Measurements from ENCODE around the gene SYPL2.

DNA sequence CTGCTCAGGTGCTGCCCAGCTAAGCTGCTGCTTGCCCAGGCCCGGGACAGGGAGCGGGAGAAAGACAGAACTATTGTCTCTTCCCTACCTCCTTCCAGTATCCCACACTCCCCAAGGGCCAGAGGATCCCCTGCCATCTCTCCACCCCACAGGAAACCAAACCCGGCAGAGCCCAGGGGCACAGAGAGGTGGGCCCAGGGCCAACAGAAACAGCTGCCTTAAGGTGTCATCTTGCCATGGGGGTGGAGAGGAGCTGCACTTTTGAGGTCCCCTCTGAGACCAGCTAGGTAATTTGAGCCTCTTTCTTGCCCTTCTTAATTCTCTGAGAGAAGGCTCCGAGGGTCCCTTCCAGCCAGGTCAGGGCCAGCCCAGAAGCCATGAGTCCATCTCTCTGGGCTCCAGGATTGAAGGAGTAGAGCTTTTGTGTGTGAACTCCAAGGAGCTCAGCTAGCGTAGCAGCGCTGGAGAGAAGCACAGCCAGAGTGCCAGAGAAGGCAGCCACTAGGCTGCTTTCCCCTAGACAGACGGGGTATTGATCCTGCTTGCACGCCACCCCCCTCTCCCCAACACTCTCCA lies 63.6 kb downstream of the SYPL2 start:
- TF ChIP-seq, protein P1, sequence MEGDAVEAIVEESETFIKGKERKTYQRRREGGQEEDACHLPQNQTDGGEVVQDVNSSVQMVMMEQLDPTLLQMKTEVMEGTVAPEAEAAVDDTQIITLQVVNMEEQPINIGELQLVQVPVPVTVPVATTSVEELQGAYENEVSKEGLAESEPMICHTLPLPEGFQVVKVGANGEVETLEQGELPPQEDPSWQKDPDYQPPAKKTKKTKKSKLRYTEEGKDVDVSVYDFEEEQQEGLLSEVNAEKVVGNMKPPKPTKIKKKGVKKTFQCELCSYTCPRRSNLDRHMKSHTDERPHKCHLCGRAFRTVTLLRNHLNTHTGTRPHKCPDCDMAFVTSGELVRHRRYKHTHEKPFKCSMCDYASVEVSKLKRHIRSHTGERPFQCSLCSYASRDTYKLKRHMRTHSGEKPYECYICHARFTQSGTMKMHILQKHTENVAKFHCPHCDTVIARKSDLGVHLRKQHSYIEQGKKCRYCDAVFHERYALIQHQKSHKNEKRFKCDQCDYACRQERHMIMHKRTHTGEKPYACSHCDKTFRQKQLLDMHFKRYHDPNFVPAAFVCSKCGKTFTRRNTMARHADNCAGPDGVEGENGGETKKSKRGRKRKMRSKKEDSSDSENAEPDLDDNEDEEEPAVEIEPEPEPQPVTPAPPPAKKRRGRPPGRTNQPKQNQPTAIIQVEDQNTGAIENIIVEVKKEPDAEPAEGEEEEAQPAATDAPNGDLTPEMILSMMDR (conservative IDR thresholded peaks at IDR 0.05; ENCODE audit: low read length): no peak
- TF ChIP-seq EZH2phosphoT487 (IDR thresholded peaks at IDR 0.05; ENCODE audit: borderline replicate concordance, low read depth, low read length): no peak
